PC-3 (cell line): ENCODE results near the gene OMP. TPM values are rescaled to one million over a fixed set of nuclear protein-coding genes. Genes with fewer than 3 reads are reported as not detected.

Source experiments
- ATAC-seq: fragments of 200-7000 bp; cut with Tn5 transposase; 2 replicates; pipeline ENCODE4 v1.9.1; 2020; ENCODE audit warnings: mild to moderate bottlenecking, moderate library complexity
- BruUV-seq: library from RNA; stranded (reverse); fragments of 400-500 nt; replicated peaks from 2 replicates; lab custom pipeline; 2021; lab: Mats Ljungman, UMichigan
- CTCF ChIA-PET: fragments of 300-600 bp; sonication (Branson Sonifier 250); formaldehyde crosslinking; loops from one replicate; lab custom pipeline; 2022; ENCODE audit warnings: antibody characterized with exemption; lab: Charles Lee
- POLR2A ChIA-PET: fragments of 300-600 bp; sonication (Branson Sonifier 250); formaldehyde crosslinking; loops from one replicate; lab custom pipeline; 2022; ENCODE audit warnings: antibody characterized with exemption; ENCODE audit not compliant: unreplicated experiment; lab: Charles Lee
- DNase-seq: peaks from one replicate; pipeline ENCODE4 v3.0.0-alpha.2; 2015
- H2AFZ ChIP-seq: fragments of 300-600 bp; sonication (generic); 2 replicates; pipeline ENCODE4 v1.6.0; 2016; ENCODE audit warnings: antibody characterized with exemption, low read length
- H3F3A ChIP-seq: fragments of 300-600 bp; sonication (generic); one replicate; pipeline ENCODE4 v1.6.0; 2017; ENCODE audit warnings: antibody characterized with exemption, low read length, control low read depth, mild to moderate bottlenecking; ENCODE audit not compliant: unreplicated experiment
- H3K27ac ChIP-seq: fragments of 300-600 bp; sonication (generic); 2 replicates; pipeline ENCODE4 v1.5.1; 2016; ENCODE audit warnings: mild to moderate bottlenecking, low read length
- H3K27me3 ChIP-seq: fragments of 300-600 bp; sonication (generic); 2 replicates; pipeline ENCODE4 v1.6.1; 2016; ENCODE audit warnings: low read length, mixed read lengths
- H3K36me3 ChIP-seq: fragments of 300-600 bp; sonication (generic); 2 replicates; pipeline ENCODE4 v1.6.1; 2016; ENCODE audit warnings: low read depth, mixed run types, low read length, mixed read lengths
- H3K4me1 ChIP-seq: fragments of 300-600 bp; sonication (generic); 2 replicates; pipeline ENCODE4 v1.5.1; 2016; ENCODE audit warnings: low read length; ENCODE audit not compliant: insufficient read depth
- H3K4me2 ChIP-seq: fragments of 300-600 bp; sonication (generic); 2 replicates; pipeline ENCODE4 v1.6.0; 2016; ENCODE audit warnings: low read length
- H3K4me3 ChIP-seq: fragments of 300-600 bp; sonication (generic); 2 replicates; pipeline ENCODE4 v1.5.1; 2016; ENCODE audit warnings: mild to moderate bottlenecking, low read length, mixed read lengths
- H3K79me2 ChIP-seq: fragments of 300-600 bp; sonication (generic); 2 replicates; pipeline ENCODE4 v1.6.1; 2017; ENCODE audit warnings: low read length, mixed read lengths
- H3K9ac ChIP-seq: fragments of 300-600 bp; sonication (generic); 2 replicates; pipeline ENCODE4 v1.6.0; 2016; ENCODE audit warnings: mild to moderate bottlenecking, low read length
- H3K9me2 ChIP-seq: fragments of 300-600 bp; sonication (generic); replicated peaks from 2 replicates; pipeline ENCODE4 v1.6.1; 2016; ENCODE audit warnings: mixed run types, low read length, mixed read lengths
- H3K9me3 ChIP-seq: fragments of 300-600 bp; sonication (generic); 2 replicates; pipeline ENCODE4 v1.6.1; 2016; ENCODE audit warnings: low read length, mixed read lengths
- H4K20me1 ChIP-seq: fragments of 300-600 bp; sonication (generic); 2 replicates; pipeline ENCODE4 v1.6.1; 2016; ENCODE audit warnings: low read length, mixed read lengths
- EZH2 ChIP-seq: fragments of 300-600 bp; sonication (generic); IDR thresholded peaks from one replicate; pipeline ENCODE4 v1.6.1; 2017; ENCODE audit warnings: antibody characterized with exemption, mild to moderate bottlenecking, low read length; ENCODE audit not compliant: unreplicated experiment
- EZH2phosphoT487 ChIP-seq: fragments of 300-600 bp; sonication (generic); IDR thresholded peaks from 2 replicates; pipeline ENCODE4 v1.6.1; 2018; ENCODE audit warnings: mild to moderate bottlenecking, antibody characterized with exemption, low read length, borderline replicate concordance
- intact Hi-C: fragments of 100-400 bp; cut with micrococcal nuclease; formaldehyde crosslinking; loops from 2 replicates; pipeline ENCODE4 v1.9.0; 2023
- total RNA-seq: library from RNA; depleted of rRNA; stranded (reverse); fragments of >200 nt; gene quantifications from 2 replicates; pipeline ENCODE4 v1.2.3, GENCODE V29; 2014
- TF ChIP-seq, protein P1 (sequence below): fragments of 300-600 bp; sonication (generic); conservative IDR thresholded peaks from 2 replicates; pipeline ENCODE4 v1.5.1; 2017; ENCODE audit warnings: antibody characterized with exemption, low read depth, mild to moderate bottlenecking, low read length

Gene OMP
- total RNA-seq, 1 experiment from 2014 or later: not detected

DNA sequence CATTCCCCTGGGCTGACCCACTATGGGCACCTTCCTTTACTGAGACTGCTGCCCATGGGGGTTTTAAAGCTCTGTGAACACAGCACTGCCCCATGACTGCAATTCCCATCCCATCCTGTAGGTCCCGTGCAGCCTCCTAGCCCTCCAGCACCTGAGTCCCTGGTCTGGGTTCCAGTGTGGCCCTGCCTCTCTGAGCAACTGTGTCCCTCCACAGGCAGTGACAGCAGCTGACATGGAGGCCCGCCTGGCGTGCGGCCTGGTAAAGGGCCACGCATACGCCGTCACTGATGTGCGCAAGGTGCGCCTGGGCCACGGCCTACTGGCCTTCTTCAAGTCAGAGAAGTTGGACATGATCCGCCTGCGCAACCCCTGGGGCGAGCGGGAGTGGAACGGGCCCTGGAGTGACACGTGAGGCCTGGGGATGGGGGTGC is 12.6 kb downstream of the OMP start:
- Histone ChIP-seq H3K4me1 (peaks cover 17% of the 10 kb centered on the region), H3K27me3 (no peaks in the 10 kb centered on the region), H3K9me3 (no peaks in the 10 kb centered on the region), H3K9ac (no peak overlapping the region), H2AFZ (no peak overlapping the region), H3K9me2 (no peaks in the 10 kb centered on the region), H3F3A (no peaks in the 10 kb centered on the region), H3K4me2 (no peak overlapping the region), H3K36me3 (no peaks in the 10 kb centered on the region), H3K27ac (no peak overlapping the region), H4K20me1 (no peaks in the 10 kb centered on the region), H3K79me2 (no peaks in the 10 kb centered on the region), H3K4me3 (no peak overlapping the region)
- peak; percentile 23; the same call in 1 of the 2 replicates for ATAC-seq
- CTCF ChIA-PET: interaction anchor here (0.6 kb wide), 1 partner anchor 573 kb away, joined by 3 read pairs; no protein-coding TSS in a partner anchor
- BruUV-seq: no TSS peak
- intact Hi-C loops: loop anchor here (10.0 kb wide), 1 partner anchor 310 kb away; no protein-coding TSS in a partner anchor
- TF ChIP-seq EZH2 (no peak), EZH2phosphoT487 (no peak)
- TF ChIP-seq, protein P1, sequence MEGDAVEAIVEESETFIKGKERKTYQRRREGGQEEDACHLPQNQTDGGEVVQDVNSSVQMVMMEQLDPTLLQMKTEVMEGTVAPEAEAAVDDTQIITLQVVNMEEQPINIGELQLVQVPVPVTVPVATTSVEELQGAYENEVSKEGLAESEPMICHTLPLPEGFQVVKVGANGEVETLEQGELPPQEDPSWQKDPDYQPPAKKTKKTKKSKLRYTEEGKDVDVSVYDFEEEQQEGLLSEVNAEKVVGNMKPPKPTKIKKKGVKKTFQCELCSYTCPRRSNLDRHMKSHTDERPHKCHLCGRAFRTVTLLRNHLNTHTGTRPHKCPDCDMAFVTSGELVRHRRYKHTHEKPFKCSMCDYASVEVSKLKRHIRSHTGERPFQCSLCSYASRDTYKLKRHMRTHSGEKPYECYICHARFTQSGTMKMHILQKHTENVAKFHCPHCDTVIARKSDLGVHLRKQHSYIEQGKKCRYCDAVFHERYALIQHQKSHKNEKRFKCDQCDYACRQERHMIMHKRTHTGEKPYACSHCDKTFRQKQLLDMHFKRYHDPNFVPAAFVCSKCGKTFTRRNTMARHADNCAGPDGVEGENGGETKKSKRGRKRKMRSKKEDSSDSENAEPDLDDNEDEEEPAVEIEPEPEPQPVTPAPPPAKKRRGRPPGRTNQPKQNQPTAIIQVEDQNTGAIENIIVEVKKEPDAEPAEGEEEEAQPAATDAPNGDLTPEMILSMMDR: peak; percentile 52
- POLR2A ChIA-PET: no interaction called here
- peak; percentile 25 for DNase-seq

- Histone ChIP-seq H3K9me2 (no peaks in the 10 kb centered on the region), H3K36me3 (no peaks in the 10 kb centered on the region), H3K27ac (no peak overlapping the region), H3K9me3 (no peaks in the 10 kb centered on the region), H2AFZ (no peak overlapping the region), H3K9ac (no peak overlapping the region), H4K20me1 (no peaks in the 10 kb centered on the region), H3K4me1 (peaks cover 9% of the 10 kb centered on the region), H3K4me3 (no peak overlapping the region), H3K27me3 (no peaks in the 10 kb centered on the region), H3F3A (no peaks in the 10 kb centered on the region), H3K79me2 (no peaks in the 10 kb centered on the region), H3K4me2 (no peak overlapping the region)
- DNase-seq: no peak
- ChIA-PET CTCF (interaction anchor here (1.3 kb wide), 1 partner anchor 68 kb away, joined by 4 read pairs; no protein-coding TSS in a partner anchor), POLR2A (no interaction called here)
- no peak for ATAC-seq
- no TSS peak for BruUV-seq
- intact Hi-C loops: loop anchor here (10.0 kb wide), 1 partner anchor 311 kb away; no protein-coding TSS in a partner anchor
- TF ChIP-seq EZH2phosphoT487 (no peak), EZH2 (no peak)
- TF ChIP-seq, protein P1: no peak
Observed at GRCh38 chr11:77115956-77116355, 13.3 kb downstream of the OMP start.

DNA sequence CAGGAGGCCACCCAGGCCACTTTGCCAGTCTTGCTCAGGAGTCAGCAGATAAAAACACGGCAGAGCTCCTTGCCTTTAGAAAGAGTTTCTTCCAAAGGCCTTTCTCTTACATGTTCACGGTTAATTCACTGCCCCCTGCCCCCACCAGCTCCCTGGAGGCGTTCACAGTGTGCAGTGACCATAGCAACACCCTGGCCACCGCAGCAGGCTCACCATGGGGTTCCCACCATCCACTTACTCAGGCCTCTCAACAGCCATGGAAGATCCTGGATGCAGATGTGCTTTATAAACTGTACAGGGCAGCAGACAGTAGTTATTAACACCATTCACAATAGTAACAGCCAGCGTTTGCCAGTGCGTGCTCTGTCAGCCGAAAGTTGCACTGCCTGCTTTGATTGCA is 14.9 kb downstream of the OMP start:
- Histone ChIP-seq H4K20me1 (no peaks in the 10 kb centered on the region), H3K4me3 (no peak overlapping the region), H3K79me2 (no peaks in the 10 kb centered on the region), H3K36me3 (no peaks in the 10 kb centered on the region), H3K4me2 (no peak overlapping the region), H3K27ac (no peak overlapping the region), H3K4me1 (no peaks in the 10 kb centered on the region), H3K9me2 (no peaks in the 10 kb centered on the region), H3F3A (no peaks in the 10 kb centered on the region), H3K9ac (no peak overlapping the region), H2AFZ (no peak overlapping the region), H3K27me3 (no peaks in the 10 kb centered on the region), H3K9me3 (no peaks in the 10 kb centered on the region)
- POLR2A ChIA-PET: no interaction called here
- ATAC-seq (no peak), DNase-seq (no peak)
- no TSS peak for BruUV-seq
- intact Hi-C loops: loop anchor here (10.0 kb wide), 1 partner anchor 313 kb away; no protein-coding TSS in a partner anchor
- TF ChIP-seq, protein P1: no peak
- TF ChIP-seq EZH2phosphoT487: no peak
- no peak for TF ChIP-seq EZH2
- CTCF ChIA-PET: interaction anchor here (1.3 kb wide), 1 partner anchor 70 kb away, joined by 4 read pairs; no protein-coding TSS in a partner anchor
